GM18498 (cell line): Measurements from ENCODE around the gene SLAMF6.
"Not testable (repeated sequence)": the region's sequence is repeated elsewhere in the genome, so short reads cannot be mapped to it uniquely, and the experiment has no call there.

ENCODE experiments used
- ATAC-seq: cut with Tn5 transposase; IDR thresholded peaks from one replicate; pipeline ENCODE4 v1.9.1; 2021; ENCODE audit warnings: mild to moderate bottlenecking, moderate library complexity; ENCODE audit not compliant: unreplicated experiment

SLAMF6 gene

DNA sequence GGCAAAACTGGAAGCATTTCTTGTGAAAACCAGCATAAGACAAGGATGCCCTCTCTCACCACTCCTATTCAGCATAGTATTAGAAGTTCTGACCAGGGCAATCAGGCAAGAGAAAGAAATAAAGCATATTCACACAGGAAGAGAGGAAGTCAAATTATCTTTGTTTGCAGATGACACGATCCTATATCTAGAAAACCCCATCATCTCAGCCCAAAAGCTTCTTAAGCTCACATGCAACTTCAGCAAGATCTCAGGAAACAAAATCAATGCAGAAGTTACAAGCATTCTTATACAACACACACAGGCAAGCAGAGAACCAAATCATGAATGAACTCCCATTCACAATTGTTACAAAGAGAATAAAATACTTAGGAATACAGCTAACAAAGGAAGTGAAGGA lies 7.1 kb downstream of the SLAMF6 start:
- ATAC-seq: not testable (repeated sequence)

DNA sequence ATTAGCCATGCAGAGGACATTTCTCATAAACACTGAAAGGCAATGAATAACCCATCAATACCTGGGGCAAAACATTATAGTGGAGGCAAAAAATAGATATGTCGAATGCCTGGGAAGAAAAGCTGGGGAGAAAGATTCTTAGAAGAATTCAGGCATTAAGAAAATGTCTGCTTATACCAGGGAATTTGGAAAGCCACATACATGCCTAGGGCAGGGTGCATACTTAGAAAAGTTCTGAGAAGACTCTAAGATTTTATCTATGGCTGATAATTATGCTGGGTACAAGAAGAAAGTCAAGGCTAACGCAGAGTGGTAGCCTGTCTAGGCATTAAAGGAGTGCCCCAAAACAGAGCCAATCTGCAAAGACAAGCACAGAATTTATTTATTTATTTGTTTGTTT lies 18.4 kb downstream of the SLAMF6 start:
- no peak for ATAC-seq

DNA sequence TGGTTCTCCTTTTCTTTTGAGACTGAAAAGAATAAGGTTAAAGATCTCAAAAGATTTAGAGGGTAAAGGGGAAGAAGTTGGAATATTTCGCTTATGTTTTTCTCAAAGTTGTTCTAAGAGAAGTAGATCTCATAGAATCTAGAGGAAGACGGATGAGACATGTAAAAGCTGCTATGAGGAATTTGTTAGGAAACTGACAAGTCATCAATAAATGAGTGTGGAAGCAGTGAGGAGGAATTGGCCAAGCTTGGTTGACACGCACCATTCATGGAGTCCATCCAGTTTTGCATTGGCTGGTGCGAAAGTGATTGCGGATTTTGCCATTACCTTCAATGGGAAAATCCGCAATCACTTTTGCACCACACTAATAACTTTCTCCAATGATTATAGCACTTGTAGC lies 20.0 kb downstream of the SLAMF6 start:
- ATAC-seq: no peak

DNA sequence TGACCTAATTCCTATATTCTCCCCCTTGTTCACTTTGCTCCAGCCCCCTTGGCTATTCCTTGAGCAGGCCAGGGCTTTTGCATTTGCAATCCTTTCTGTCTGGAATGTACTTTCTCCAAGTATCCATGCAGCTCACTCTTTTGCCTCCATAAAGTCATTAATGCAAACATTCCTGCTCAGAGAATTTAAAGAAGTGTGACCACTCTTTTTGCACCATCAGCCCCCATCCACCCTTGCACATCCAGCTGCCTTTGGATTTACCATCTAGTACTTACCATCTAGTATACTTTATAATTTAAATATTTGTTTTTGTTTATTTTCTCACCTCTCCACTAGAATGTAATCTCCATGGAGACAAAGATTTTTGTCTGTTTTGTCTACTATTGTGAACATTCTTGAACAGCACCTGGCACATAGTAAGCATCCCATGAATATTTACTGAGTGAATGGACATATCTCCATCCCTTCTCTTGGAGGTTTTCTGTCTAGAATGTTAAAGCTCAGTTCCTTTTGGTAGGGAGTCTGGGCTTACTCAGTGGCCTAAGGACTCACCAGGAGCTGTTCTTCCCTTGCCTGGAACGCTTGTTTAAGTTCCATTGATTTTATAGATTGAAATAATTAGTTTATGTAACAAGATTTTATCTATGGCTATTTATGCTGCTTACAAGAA lies 22.6 kb downstream of the SLAMF6 start:
- no peak for ATAC-seq

DNA sequence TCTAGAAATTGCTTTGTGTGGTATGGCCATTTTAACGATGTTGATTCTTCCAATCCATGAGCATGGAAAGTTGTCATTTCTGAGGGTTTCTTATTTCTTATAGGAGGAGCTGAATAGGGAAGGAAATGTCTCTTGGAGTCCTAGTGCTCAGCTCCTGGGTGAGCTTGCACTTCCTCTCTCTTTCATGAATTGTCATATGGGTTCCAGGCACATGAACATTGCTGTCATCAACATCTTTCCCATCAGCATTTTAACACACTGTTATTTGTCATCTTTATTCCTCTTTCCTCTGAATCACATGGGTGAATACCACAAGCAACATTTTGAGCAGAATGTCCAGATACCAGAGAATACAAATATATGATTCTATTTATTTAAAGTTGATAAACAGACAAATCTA lies 23.4 kb downstream of the SLAMF6 start:
- no peak for ATAC-seq

DNA sequence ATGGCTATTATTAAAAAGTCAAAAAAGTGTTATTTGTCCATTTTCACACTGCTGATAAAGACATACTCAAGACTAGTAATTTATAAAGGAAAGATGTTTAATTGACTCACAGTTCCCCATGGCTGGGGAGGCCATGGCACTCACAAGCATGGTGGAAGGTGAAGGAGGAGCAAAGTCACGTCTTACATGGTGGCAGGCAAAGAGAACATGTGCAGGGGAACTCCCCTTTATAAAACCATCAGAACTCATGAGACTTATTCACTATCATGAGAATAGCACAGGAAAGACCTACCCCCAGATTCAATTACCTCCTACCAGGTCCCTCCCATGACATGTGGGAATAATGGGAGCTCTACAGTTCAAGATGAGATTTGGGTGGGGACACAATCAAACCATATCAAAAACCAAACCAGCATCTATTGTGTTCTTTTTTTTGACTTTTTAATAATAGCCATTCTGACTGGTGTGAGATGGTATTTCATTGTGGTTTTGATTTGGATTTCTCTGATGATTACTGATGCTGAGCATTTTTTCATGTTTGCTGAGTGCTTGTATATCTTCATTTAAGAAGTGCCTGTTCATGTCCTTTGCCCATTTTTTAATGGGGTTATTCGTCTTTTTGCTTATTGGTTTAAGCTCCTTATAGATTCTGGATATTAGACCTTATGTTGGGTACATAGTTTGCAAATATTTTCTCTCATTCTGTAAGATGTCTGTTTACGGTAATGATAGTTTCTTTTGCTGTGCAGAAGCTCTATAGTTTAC lies 24.6 kb downstream of the SLAMF6 start:
- not testable (repeated sequence) for ATAC-seq

DNA sequence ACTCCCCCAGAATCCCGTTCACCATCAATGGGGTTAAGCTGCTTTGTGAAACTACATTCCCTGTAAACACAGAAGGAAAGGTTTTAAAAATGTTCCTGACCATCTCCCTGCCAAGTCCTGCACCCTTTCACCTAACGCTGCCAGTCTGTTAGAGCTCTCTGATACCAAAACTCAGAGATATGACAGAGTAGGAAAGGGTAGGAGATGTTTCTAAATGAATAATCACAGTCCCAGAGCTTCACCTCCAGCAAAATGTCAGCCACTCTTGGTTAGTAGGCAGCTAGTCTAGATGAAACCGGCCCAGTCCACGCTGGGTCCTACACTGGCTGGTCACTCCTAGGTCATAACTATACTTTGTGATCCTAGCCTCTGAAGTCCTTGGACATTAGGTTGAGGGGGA lies 26.7 kb downstream of the SLAMF6 start:
- no peak for ATAC-seq

DNA sequence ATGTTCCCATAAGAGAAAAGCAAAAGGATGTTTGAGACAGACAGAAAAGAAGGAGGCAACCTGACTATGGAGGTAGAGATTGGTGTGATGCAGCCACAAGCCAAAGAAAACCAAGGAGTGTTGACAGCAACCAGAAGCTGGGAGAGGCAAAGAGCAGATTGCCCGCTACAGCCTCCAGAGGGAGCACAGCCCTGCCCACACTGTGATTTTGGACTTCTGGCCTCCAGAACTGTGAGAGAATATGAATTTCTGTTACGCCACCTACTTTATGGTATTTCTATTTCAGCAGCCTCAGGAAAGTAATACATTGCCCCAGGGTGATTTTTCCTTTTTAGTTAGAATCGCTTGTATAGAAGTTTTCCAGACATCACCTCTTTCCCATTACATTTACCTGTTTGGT lies 28.4 kb downstream of the SLAMF6 start:
- ATAC-seq: no peak

DNA sequence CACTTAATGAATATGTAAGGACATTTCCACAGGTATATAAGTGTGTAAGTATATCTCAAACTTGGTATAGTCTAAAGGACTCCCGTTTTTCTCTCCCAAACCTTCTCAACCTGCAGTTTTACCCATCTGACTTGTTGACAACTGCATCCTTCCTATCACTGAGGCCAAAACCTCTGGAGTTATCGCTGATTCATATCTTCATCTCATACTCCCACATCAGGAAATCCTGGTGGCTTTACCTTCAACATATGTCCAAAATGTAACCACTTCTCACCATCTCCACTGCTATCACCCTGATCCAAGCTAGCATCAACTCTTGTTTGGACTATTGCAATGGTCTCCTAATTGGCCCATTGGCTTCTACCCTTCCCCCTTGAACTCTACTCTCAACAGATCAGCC lies 30.4 kb downstream of the SLAMF6 start:
- no peak for ATAC-seq

DNA sequence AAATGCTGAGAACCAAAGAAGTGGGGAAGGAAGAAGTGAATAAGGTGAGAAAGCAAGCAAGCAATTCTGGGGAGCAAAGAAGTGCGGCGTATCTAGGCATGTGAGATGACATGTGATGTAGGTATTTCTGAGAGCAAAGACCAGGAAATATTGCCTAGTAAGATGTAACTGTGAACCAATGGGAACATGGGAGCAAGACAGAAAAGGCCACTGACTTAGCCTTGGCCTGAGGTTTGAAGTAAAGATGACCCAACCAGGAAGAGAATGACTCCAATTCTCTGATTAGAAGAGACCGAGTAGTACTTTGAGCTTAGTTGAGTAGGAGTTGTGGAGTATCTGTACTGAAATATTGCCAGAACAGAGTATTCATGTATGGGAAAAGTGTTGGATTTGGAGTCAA lies 31.1 kb downstream of the SLAMF6 start:
- ATAC-seq: no peak

DNA sequence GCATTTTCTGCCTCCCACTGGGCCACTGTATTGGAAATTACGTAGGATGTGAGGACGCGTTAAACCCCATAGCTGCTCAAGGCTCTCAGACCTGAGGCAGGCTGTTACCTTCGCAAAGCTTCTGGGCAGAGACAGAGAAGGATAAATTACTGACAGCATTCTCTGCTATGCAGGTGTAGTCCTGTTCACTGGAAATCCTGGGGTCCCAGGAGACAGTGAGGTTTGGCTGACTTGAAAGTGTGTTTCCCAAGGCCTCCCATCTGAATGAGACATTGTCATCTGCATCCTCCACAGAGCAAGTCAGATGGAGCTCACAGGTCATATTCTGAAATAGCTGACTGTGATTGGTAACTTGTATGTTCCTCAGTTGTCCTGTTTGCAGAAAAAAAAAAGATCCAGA lies 32.0 kb downstream of the SLAMF6 start:
- no peak for ATAC-seq

DNA sequence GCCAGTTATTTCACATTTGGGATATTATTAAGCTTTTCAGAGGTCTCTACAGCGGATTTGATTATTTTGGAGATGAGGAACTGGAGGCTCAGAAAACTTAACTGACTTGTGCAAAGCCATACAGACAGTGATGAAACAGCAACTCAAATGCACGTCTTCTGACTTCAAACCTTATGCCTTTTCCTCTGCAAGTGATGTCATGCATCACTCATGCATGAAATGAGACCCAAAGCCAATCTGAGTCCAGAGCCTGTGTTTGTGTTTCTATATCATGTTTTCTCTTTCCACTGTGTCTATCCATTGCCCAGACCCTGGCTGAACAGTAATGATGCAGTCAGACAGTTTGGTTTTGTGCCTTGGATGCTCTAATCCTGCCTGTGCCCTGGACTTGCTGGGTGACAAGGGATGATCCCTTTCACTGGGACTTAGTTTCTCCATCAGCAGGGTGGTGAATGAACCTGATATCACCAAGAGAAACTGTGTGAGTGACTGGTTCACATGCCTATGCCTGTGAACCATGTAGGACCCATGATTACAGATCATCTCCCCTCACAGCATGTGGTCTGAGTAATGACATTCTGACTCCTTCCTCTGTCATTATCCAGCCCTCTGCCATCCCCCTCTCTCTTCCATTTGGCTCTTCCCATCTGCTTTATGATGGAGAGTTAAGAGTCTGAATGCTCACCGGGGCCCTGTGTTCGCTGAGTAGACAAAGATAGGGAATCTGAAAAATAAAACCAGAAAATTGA lies 33.4 kb downstream of the SLAMF6 start:
- ATAC-seq: no peak

DNA sequence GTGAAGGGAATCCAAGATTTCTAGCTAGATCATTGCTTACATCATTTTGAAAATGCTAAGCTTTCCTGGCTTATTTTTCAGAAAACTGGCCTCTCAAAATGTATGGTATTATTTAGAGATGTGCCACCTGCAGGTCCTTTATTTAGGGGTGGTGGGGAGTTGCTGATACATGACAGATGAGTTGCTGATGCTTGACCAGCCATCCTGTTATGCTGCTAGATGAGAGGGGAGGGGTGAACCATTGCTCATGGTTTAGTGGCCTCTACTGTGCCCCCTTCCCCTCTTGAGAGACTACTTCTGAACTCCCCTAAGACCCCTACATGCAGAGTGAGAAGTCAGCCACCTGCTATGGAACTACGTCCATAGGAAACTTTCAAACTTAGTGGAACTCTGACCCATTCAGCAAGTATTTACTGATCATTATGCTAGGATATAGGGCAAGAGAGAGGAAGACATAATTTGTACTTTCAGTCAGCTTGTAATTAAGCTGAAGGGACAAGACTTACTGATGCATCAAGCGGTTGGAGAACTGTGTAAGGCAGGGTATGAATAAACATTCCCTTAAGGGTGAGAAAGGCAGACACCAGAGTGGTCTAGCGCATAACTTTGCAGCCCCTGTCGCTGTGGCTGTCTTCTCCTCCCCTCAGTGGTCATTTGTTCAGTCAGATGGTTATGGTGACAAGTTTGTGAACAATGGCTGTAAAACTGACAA lies 34.6 kb downstream of the SLAMF6 start:
- ATAC-seq: no peak

DNA sequence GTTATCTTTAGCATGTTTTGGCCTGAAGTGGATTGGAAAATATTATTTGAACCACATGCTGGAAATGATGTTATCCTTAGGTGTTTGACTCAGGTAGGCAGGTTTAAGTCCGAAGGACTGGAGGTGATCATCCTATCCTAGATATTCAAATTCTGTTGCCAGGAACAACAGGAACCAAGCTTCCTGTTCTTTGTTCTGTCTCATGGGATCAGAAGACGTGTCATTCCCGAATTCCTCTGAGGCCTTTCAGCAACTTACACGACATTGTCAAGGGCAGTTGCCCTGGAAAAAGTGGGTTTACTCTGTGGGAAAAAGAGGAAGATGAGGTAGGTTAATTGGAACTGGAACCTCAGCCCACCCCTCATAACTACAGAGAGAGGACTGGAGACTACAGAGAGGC lies 36.6 kb downstream of the SLAMF6 start:
- ATAC-seq: no peak

DNA sequence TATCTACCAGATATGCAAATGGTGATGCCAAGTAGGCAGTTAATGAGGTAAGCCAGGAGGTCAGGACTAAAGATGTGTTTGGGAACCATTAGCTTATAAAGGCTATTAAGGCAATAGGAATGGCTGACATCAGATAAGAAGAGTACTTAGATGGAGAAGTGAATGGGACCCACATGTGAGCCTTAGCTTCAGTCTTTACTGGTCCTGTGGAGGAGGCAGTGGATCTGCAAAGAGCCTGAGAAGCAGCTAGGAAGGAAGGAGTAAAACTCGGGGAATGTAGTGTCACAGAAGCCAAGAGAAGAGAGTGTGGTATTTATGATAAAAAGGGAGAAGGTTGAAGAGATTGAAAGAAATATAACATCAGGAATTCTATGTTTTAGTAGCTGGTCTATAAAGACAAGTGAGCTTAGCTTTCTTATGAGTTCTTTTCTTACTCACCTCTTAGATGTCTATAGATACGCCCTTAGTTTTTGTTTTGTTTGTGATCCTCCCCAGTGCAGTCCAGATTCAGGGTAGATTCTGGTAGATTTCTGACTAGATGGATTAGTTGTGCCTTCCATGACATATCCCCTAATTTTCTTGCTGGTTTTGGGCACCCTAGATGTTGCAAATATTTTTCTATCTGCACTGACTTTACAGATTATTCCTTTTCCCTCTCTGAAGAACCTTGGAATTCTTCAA lies 39.4 kb downstream of the SLAMF6 start:
- no peak for ATAC-seq

DNA sequence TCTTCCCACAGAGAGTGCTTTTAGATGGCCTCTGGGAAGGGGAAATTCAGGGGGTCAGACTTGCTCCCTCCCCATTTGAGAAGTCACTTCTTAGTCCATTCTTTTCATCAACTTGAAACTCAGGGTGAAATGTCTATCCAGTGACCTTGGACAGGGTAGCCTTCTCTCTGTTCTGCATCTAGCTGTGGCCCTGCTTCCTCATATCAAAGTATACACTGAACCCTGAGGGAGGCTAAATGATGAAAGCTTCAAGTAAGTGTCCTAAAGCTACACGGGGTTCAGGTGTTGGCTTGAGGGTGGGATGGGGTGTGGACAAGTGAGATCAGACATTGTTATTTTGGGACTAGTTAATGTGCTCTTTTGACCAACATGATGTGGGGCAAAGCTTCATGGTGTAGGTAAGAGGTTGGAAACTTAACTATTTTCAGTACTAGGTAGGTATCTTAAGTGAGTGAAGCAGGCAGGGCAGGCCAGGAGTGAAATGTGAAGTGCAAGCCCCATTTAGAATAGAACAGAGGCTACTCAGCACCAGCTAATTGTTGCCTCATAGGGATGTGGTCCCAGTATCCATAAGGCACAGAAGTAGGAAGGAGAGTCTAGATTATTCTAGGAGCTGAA lies 41.0 kb downstream of the SLAMF6 start:
- ATAC-seq: no peak

DNA sequence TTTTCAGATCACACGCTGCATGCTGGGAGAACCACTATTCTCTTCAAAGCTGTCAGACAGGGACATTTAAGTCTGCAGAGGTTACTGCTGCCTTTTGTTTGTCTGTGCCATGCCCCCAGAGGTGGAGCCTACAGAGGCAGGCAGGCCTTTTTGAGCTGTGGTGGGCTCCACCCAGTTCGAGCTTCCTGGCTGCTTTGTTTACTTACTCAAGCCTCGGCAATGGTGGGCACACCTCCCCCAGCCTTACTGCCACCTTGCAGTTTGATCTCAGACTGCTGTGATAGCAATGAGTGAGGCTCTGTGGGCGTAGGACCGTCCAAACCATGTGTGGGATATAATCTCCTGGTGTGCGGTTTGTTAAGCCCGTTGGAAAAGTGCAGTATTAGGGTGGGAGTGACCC lies 42.3 kb downstream of the SLAMF6 start:
- ATAC-seq: not testable (repeated sequence)

DNA sequence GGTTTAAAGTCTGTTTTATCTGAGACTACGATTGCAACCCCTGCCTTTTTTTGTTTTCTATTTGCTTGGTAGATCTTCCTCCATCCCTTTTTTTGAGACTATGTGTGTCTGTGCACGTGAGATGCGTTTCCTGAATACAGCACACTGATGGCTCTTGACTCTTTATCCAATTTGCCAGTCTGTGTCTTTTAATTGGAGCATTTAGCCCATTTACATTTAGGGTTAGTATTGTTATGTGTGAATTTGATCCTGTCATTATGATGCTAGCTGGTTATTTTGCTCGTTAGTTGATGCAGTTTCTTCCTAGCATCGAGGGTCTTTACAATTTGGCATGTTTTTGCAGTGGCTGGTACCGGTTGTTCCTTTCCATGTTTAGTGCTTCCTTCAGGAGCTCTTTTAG lies 44.0 kb downstream of the SLAMF6 start:
- ATAC-seq: not testable (repeated sequence)

DNA sequence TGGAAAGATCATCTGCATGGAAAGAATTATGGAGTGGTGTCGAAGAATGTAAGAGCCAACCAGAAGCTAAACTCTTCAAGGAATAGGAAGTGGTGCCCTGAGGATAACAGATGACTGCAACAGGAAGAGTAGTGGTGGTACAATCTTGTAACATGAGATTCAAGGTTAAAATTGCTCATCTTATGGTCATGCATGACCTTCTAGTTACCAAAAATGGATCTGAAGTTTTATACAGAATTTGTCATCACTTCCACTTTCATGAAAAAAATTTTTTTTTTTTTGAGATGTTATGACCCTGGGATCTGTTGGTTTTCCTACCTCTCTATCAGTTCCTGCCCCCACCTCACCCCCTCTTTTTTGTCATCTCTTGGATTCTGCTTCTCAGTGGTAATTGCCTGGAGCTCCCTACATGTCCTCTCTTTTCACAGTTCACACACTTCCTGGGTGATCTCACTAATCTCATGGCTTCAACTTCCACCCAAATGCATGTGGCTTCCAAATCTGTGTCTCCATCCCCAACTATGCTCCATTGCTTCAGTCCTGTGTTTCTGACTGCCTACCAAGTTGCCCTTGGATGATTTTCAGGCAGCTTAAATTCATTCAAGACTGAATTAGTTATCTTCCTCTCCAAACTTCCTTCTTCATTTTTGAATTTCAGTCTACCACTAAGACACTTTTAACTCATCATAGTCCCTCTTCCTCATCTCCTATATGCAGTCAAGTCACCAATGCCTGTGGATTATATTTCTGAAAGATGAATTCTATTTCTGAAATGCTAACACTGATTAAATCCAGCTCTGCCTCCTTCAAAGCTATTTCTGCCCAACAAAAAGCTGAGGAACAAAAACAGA lies 48.4 kb downstream of the SLAMF6 start:
- no peak for ATAC-seq
